ENCODE measurements around the gene CD151. TPM values are rescaled to one million over a fixed set of nuclear protein-coding genes. Genes with fewer than 3 reads are reported as not detected.

Gene CD151
- total RNA-seq, 1 donor from 2014 or later, result 387 TPM

DNA sequence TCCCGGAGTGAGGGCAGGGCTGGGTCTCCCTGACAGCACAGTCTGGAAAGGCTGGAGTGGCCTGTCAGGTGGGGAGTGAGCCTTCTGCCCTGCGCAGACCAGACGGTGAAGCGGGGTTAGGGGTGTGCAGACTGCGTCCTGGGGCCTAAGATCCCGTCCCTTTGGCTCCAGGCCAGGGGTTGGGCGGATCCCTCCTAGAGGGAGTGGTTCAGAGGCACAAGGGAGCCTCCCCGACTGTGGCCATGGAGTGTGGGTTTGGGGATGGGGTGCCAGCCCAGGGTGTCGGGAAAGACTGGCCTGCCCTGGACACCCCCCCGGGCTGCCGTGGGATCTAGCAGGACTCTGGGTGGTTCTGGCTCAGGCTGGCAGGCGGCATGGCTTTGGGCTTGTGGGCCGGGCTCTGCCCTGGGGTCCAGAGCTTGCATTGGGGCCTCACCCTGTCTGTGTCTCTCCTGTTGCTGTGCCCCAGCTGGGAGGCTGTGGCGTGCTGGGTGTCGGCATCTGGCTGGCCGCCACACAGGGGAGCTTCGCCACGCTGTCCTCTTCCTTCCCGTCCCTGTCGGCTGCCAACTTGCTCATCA, 29.4 kb downstream of the CD151 start:
- Histone ChIP-seq H3K4me3 (no peak overlapping the region), H3K27ac (no peak overlapping the region), H3K4me1 (peaks cover 16% of the 10 kb centered on the region), H3K9me3 (no peaks in the 10 kb centered on the region), H3K27me3 (ENCODE audit: low read depth) (no peaks in the 10 kb centered on the region), H3K36me3 (peaks cover 53% of the 10 kb centered on the region)
- intact Hi-C loops (cut with DNase I), result no loop called here
- TF ChIP-seq, protein P1, sequence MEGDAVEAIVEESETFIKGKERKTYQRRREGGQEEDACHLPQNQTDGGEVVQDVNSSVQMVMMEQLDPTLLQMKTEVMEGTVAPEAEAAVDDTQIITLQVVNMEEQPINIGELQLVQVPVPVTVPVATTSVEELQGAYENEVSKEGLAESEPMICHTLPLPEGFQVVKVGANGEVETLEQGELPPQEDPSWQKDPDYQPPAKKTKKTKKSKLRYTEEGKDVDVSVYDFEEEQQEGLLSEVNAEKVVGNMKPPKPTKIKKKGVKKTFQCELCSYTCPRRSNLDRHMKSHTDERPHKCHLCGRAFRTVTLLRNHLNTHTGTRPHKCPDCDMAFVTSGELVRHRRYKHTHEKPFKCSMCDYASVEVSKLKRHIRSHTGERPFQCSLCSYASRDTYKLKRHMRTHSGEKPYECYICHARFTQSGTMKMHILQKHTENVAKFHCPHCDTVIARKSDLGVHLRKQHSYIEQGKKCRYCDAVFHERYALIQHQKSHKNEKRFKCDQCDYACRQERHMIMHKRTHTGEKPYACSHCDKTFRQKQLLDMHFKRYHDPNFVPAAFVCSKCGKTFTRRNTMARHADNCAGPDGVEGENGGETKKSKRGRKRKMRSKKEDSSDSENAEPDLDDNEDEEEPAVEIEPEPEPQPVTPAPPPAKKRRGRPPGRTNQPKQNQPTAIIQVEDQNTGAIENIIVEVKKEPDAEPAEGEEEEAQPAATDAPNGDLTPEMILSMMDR (IDR thresholded peaks at IDR 0.05), result no peak
- DNase-seq, result no peak
- ATAC-seq, result no peak

DNA sequence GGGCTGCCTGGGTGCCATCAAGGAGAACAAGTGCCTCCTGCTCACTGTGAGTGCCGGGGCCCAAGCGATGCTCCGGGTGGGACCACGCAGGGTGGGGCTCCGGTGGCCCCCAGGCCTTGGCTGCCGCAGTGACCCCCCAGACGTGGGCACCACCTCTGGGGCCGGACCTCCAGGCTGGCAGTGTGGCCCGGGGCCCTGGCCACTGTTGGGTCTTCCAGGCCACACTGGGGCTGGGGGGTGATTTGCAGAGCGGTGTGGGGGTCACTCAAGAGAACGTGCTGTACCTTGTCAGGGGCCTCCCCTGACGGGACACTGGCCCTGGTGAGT, 29.9 kb downstream of the CD151 start:
- Histone ChIP-seq H3K36me3 (peaks cover 53% of the 10 kb centered on the region), H3K4me3 (no peak overlapping the region), H3K9me3 (no peaks in the 10 kb centered on the region), H3K27me3 (ENCODE audit: low read depth) (no peaks in the 10 kb centered on the region), H3K4me1 (peaks cover 16% of the 10 kb centered on the region), H3K27ac (no peak overlapping the region)
- ATAC-seq, result no peak
- TF ChIP-seq, protein P1 (IDR thresholded peaks at IDR 0.05), result no peak
- DNase-seq, result no peak
- intact Hi-C loops (cut with DNase I), result no loop called here

- DNase-seq, result no peak
- H3K9me3 ChIP-seq, result no peaks in the 10 kb centered on the region
- no peak for ATAC-seq
- intact Hi-C loops (cut with DNase I), result no loop called here
- no peak overlapping the region for H3K27ac ChIP-seq
- peaks cover 16% of the 10 kb centered on the region for H3K4me1 ChIP-seq
- H3K27me3 ChIP-seq (ENCODE audit: low read depth), result no peaks in the 10 kb centered on the region
- peaks cover 53% of the 10 kb centered on the region for H3K36me3 ChIP-seq
- TF ChIP-seq, protein P1 (IDR thresholded peaks at IDR 0.05), result no peak
- no peak overlapping the region for H3K4me3 ChIP-seq
Observed at GRCh38 chr11:863023-863909, 30.5 kb downstream of the CD151 start.

DNA sequence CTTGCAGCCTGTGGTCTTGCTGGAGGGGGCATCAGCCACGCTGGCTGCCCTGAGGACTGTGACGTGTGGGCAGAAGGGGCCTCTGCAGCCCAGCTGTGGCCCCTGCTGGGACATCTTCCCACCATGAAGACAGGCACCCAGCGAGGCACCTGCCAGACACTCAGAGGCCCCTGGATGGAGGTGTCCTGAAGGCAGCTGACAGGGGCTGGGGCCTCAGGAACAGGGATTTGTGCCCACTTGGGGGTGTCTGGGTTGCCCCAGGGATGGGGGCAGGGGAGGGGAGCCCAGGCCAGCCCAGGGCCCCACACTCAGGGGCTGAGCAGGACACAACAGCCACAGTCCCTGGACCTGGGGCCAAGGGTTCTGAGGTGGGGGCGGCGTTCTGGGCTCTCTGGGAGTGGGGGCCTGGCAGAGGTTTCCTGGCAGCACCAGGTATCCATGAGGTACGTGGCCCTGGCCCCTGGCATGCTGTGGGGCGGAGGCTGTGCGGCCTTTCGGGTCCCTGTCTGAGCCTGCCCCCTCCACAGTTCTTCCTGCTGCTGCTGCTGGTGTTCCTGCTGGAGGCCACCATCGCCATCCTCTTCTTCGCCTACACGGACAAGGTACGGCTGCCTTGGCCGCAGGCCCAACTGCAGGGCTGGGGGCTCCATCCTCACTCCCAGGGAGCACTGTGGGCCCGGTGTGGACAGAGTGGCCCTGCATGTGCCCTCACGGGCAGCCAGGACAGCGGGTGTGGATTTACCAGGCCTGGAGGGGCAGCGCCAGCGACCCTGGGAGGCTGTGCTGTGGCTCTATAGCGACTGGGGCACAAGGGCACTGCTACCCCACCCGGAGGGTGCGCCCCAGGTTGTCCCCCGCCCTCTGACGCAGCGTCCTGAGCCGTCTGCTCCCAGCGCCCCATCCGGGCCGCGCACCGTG, 31.4 kb downstream of the CD151 start:
- no peaks in the 10 kb centered on the region for H3K9me3 ChIP-seq
- DNase-seq (no peak), ATAC-seq (no peak)
- peaks cover 16% of the 10 kb centered on the region for H3K4me1 ChIP-seq
- no peak overlapping the region for H3K27ac ChIP-seq
- intact Hi-C loops (cut with DNase I), result no loop called here
- no peak overlapping the region for H3K4me3 ChIP-seq
- H3K27me3 ChIP-seq (ENCODE audit: low read depth), result no peaks in the 10 kb centered on the region
- TF ChIP-seq, protein P1 (IDR thresholded peaks at IDR 0.05), result no peak
- peaks cover 57% of the 10 kb centered on the region for H3K36me3 ChIP-seq

GRCh38 chr11:864898-865297, 32.1 kb downstream of the CD151 start:
- Histone ChIP-seq H3K27ac (no peak overlapping the region), H3K4me3 (no peak overlapping the region), H3K27me3 (ENCODE audit: low read depth) (no peaks in the 10 kb centered on the region), H3K36me3 (peaks cover 64% of the 10 kb centered on the region), H3K4me1 (peaks cover 11% of the 10 kb centered on the region), H3K9me3 (no peaks in the 10 kb centered on the region)
- intact Hi-C loops (cut with DNase I), result no loop called here
- no peak for ATAC-seq
- no peak for DNase-seq
- TF ChIP-seq, protein P1 (IDR thresholded peaks at IDR 0.05), result no peak

Data from lower lobe of right lung (tissue), 2 donors.